GM12864 (cell line): ENCODE measurements around the gene C16orf87.

ENCODE experiments used
- DNase-seq: peaks from one replicate; pipeline ENCODE4 v3.0.0-alpha.2; 2011; ENCODE audit warnings: low read depth
- H3K4me3 ChIP-seq: 2 replicates; pipeline ENCODE4 v1.5.1; 2011; ENCODE audit warnings: mild to moderate bottlenecking, low read depth, low read length, control low read depth
- TF ChIP-seq, protein P1 (sequence below): IDR thresholded peaks from 2 replicates; pipeline ENCODE4 v1.5.1; 2011; ENCODE audit warnings: low read depth, mild to moderate bottlenecking, moderate library complexity, low read length, control low read depth, inconsistent platforms; ENCODE audit errors: missing control alignments

Gene C16orf87

DNA sequence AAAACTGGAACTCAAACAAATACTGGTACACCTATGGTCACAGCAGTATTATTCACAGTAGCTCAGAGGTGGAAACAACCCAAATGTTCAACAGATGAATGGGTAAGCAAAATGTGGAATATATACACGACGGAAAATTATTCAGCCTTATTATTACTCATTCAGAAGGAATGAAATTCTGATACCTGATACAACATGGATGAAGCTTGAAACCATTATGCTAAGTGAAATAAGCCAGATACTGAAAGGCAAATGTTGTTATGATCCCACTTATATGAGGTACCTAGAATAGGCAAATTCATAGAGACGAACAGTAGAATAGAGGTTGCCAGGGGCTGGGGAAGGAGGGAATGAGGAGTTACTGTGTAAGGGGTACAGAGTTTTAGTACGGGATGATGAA is 55.8 kb downstream of the C16orf87 start:
- no peak for DNase-seq
- TF ChIP-seq, protein P1, sequence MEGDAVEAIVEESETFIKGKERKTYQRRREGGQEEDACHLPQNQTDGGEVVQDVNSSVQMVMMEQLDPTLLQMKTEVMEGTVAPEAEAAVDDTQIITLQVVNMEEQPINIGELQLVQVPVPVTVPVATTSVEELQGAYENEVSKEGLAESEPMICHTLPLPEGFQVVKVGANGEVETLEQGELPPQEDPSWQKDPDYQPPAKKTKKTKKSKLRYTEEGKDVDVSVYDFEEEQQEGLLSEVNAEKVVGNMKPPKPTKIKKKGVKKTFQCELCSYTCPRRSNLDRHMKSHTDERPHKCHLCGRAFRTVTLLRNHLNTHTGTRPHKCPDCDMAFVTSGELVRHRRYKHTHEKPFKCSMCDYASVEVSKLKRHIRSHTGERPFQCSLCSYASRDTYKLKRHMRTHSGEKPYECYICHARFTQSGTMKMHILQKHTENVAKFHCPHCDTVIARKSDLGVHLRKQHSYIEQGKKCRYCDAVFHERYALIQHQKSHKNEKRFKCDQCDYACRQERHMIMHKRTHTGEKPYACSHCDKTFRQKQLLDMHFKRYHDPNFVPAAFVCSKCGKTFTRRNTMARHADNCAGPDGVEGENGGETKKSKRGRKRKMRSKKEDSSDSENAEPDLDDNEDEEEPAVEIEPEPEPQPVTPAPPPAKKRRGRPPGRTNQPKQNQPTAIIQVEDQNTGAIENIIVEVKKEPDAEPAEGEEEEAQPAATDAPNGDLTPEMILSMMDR: no peak
- no peak overlapping the region for H3K4me3 ChIP-seq

GRCh38 chr16:46774743-46775177 is 56.2 kb downstream of the C16orf87 start:
- TF ChIP-seq, protein P1: no peak
- no peak overlapping the region for H3K4me3 ChIP-seq
- no peak for DNase-seq

GRCh38 chr16:46772463-46772862 is 58.5 kb downstream of the C16orf87 start:
- no peak for DNase-seq
- H3K4me3 ChIP-seq: no peak overlapping the region

GRCh38 chr16:46768809-46769208 is 62.2 kb downstream of the C16orf87 start:
- TF ChIP-seq, protein P1: no peak
- no peak overlapping the region for H3K4me3 ChIP-seq
- DNase-seq: no peak

More at GRCh38 chr16:46772463-46772862, 58.5 kb downstream of the C16orf87 start:
- TF ChIP-seq, protein P1: no peak

- no peak for DNase-seq
- H3K4me3 ChIP-seq: no peak overlapping the region
- TF ChIP-seq, protein P1: no peak
Observed at GRCh38 chr16:46765050-46765449, 65.9 kb downstream of the C16orf87 start.

- DNase-seq: no peak
- TF ChIP-seq, protein P1: no peak
Observed at GRCh38 chr16:46763147-46763546, 67.8 kb downstream of the C16orf87 start.

GRCh38 chr16:46762583-46762982 is 68.4 kb downstream of the C16orf87 start:
- DNase-seq: no peak
- TF ChIP-seq, protein P1: no peak
- no peak overlapping the region for H3K4me3 ChIP-seq

More at GRCh38 chr16:46763147-46763546, 67.8 kb downstream of the C16orf87 start:
- H3K4me3 ChIP-seq: no peak overlapping the region
